Frontal cortex (tissue), 4 donors: ENCODE measurements around the gene PPDPF. TPM values are rescaled to one million over a fixed set of nuclear protein-coding genes. Genes with fewer than 3 reads are reported as not detected.

Source experiments
- DNase-seq, 2 donors: peaks; one replicate each; pipeline ENCODE4 v3.0.0; 2012; ENCODE audit warnings: low spot score in 2 of 2
- FAIRE-seq: peaks from 2 replicates; lab custom pipeline; 2012; peaks lifted over from hg19 to GRCh38; lab: Jason Lieb, UNC
- total RNA-seq: library from RNA; depleted of rRNA; stranded (reverse); fragments of >200 nt; gene quantifications from one replicate; pipeline ENCODE4 v1.2.3, GENCODE V29; 2014
- donor health status: control.
- donor health status: control.
- donor health status: control.

Gene PPDPF
- total RNA-seq, 1 donor from 2014 or later, result 17.1 TPM

- DNase-seq, result no peak
- no peak for FAIRE-seq
Observed at GRCh38 chr20:63534831-63535651, 14.5 kb downstream of the PPDPF start.

- FAIRE-seq (no peak), DNase-seq (no peak)
Observed at GRCh38 chr20:63536241-63536977, 15.8 kb downstream of the PPDPF start.

DNA sequence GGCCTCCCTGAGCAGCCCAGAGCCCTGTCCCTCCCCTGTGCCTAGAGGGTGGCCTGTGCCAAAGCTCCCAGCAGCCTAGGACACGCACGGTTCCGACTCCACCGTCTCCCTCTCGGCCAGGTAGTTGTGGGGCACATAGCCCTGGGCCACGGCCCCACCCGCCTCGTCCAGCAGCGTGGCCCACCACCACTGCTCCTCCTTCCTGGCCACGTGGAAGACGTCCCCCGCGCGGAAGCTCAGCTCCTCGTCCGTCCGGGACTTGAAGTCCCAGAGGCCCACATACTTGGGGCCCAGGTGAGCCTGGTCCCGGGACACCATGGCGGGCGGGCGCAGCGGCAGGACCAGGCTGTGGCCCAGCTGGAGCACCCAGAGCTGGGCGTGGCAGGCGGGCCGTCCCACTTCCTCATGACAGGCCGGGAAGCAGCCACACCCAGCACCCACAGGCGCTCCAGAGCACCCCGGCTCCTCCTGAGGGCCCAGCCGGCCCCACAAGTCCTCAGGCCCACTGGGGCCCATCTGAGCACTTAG, 16.5 kb downstream of the PPDPF start, which contains the start of gene PTK6:
Gene PTK6, minus strand, starts transcription at position 380 of the 528 bp plus-strand sequence. Its CDS starts 62 bp downstream, at position 318.
- DNase-seq, result no peak
- FAIRE-seq, result no peak

DNA sequence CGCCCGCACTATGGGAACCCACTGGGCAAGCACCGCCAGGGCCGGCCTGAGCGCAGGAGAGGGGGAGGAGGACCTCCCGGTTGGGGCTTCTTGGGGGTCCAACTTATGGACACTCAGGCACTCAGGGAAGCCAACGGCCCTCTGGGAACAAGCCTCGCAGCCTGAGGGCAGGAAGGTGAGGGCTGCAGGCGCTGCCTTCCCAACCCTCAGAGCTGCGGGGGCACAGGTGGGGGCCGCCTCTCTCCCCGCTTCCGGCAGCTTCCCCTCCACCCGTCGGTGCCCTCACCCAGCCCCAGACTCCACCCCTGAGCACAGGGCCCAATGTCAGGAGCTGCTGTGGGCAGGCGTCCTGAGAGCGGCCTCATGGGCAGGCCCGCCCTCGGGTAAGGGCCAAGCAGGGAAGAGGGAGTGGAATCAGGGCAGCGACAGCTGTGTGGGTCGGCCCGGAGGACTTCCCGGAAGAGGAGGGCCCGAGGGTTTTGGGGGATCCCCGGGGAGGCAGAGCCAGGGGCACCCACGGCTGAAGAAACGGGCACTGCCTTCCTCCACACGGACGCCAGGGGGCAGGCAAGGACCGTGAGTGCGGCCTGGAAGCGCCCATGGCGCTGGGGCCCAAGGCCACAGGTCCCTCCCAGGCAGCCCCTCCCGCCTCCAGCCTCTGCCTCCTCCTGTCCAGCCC, 17.1 kb downstream of the PPDPF start:
- FAIRE-seq (no peak), DNase-seq (peak; percentile 97 to 99)

DNA sequence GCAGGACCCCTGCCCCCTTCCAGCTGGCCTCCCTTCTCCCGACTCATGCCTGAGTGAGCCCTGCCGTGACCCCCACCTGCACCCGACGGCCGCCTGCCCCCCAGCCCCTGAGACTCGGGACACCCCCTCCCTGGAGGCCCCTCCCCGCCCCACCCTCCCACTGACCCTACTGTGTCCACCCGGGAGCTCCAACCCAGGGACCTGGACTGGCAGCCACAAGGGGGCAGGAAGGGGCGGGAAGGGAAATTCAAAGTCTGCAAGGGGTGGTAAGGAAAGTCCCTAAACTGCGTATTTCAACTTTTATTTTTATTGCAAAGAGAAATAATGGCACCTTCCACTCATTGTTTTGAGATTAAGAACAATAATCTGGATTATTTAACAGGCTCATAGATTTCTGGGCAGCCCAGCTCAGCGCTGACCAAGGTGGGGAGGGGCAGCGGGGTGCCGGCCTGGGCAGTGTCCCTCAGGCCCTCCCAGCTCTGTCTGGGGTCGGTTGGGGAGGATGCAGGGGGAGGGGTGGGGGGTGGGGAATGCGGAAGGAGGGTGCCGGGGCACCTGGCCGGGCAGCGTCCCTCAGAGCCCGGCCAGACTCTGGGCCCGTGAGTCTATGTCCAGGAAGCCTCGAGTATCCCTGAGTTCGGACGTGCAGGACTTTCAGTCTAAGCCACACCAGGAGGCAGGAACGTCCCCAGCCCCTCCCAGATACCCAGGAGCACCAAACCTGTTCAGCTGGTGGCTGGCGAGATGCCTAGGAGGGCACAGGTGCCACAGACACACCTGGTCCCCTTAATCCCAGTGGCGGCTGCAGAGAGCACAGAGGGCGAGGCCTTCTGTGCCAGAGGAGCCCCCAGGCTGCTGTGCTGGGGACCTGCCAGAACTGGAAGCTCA, 17.9 kb downstream of the PPDPF start:
- no peak for FAIRE-seq

GRCh38 chr20:63539092-63539430, 18.5 kb downstream of the PPDPF start:
- FAIRE-seq (no peak), DNase-seq (no peak)

More for the DNA sequence above, 17.9 kb downstream of the PPDPF start:
- peak in 1 of 2 donors; percentile 68 for DNase-seq

GRCh38 chr20:63539441-63540370, 19.1 kb downstream of the PPDPF start:
- DNase-seq, result no peak
- FAIRE-seq, result no peak

GRCh38 chr20:63540417-63541186, 20.0 kb downstream of the PPDPF start:
- DNase-seq (peak; percentile 73 to 79), FAIRE-seq (no peak)

- no peak for DNase-seq
- FAIRE-seq, result no peak
Observed at GRCh38 chr20:63541371-63541770, 20.8 kb downstream of the PPDPF start.

GRCh38 chr20:63542031-63542559, 21.5 kb downstream of the PPDPF start:
- FAIRE-seq, result no peak
- no peak for DNase-seq

DNA sequence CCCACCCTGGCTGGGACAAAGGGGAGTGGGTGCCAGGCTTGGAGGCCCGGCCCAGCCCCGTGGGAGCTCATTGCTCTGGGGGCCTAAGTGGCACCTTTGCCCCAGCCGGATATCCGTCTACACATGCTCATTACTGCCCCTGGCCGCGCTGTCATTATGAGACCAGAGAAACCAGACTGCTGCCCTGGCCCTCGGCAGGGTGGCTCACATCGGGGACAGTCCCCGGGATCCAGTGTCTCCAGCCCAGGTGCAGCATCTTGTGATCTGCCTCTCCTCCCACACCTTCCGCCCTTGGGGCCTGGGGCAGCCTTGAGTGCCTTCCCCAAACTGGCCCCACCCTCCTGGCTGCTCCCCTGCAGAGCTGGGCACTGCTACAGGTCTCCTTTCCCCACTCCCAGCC, 22.1 kb downstream of the PPDPF start:
- DNase-seq, result no peak
- no peak for FAIRE-seq

DNA sequence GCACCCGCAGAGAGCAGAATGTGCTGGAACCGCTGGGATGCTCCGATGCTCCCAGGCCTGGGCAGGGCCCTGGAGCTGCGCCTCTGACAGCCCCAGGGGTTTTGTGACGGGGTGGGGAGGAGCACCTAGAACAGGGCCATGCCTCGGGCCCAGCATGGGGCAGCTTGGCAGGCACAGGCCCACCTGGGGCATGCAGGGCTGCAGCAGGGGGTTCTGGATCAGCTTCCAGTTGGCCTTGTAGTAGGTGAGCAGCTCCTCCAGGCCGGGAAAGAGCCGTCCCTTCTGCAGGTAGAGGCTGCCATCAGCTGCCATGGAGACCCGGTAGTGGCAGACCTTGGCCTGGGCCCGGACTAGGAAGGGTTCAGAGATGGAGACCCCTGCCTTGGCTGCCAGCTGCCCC, 22.6 kb downstream of the PPDPF start:
- FAIRE-seq (no peak), DNase-seq (no peak)

- DNase-seq, result no peak
- no peak for FAIRE-seq
Observed at GRCh38 chr20:63543733-63544132, 23.2 kb downstream of the PPDPF start.

DNA sequence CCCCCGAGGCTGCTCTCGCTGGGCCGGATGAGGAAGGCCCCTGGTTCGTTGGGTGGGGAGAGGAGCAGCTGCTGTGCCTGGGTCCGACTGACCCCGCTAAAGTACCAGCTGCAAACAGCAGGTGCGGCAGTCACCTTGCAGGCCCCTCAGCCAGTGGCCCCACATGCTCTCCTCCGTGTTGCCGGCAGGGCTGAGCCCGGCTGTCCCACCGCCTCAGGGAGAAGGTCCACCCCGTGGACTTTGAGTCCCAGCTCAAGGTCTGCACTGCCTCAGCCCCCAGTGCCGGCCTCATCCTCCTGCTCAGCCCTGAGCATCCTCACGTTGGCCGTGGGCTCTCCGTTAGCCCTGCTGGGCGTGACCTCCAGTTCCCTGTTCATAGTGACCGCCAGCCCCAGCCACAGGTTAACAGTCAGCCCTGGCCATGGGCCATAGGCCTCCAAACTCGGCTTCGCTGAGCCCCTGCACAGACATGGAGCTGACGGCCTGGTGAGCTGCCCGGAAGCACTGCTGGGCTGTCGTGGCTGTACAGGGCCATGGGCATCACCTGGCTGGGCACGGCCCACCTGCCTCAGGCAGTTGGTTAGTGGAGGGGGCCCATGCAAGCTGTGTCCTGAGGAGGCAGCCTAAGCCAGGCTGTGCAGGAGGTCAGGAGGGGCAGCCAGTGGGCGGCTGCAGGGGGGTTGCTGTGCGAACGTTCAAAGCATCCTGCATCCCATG, 23.8 kb downstream of the PPDPF start:
- FAIRE-seq (no peak), DNase-seq (no peak)

- DNase-seq (no peak), FAIRE-seq (no peak)
Observed at GRCh38 chr20:63544958-63545516, 24.5 kb downstream of the PPDPF start.

DNA sequence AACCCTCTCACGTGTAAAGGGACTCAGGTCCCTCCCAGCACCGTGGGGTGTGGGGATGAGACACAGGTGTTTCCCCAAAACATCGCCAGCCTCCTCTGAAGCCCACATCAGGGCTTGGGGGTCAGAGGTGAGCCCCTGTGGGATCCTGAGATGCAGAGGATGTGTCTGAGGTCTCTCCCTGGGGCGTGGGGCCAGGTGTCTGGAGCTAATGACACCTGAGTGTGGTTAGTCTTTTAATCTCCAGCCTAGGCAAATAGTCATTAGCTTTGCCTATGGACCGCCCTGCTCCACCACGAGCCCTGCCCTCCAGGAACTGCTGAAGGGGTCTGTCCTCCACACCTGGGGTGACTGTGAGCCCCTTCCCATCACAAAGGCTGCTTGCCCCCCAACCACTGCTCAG, 25.2 kb downstream of the PPDPF start:
- DNase-seq, result no peak
- no peak for FAIRE-seq
